ENCODE measurements around the gene ZNF574. TPM values are rescaled to one million over a fixed set of nuclear protein-coding genes. Genes with fewer than 3 reads are reported as not detected.
"Not testable (repeated sequence)": the region's sequence is repeated elsewhere in the genome, so short reads cannot be mapped to it uniquely, and the experiment has no call there.

The ZNF574 gene
- total RNA-seq, 4 donors from 2014 or later, result 11.6 to 22.9 (median 12.8) TPM

- no peak for ATAC-seq (ENCODE audit: low FRiP score)
- no peak for DNase-seq (ENCODE audit: low spot score)
- TF ChIP-seq CTCF (IDR thresholded peaks at IDR 0.05), result no peak
Measured at GRCh38 chr19:42093926-42094325, 18.0 kb downstream of the ZNF574 start.

- no peak for DNase-seq (ENCODE audit: low spot score)
- no peak for TF ChIP-seq CTCF (IDR thresholded peaks at IDR 0.05)
- no peak for ATAC-seq (ENCODE audit: low FRiP score)
Measured at GRCh38 chr19:42095142-42095813, 19.3 kb downstream of the ZNF574 start.

GRCh38 chr19:42095814-42096230, 19.9 kb downstream of the ZNF574 start:
- DNase-seq (ENCODE audit: low spot score), result no peak
- no peak for TF ChIP-seq CTCF (IDR thresholded peaks at IDR 0.05)
- ATAC-seq (ENCODE audit: low FRiP score), result peak; percentile 31

GRCh38 chr19:42096255-42096837, 20.4 kb downstream of the ZNF574 start:
- no peak for TF ChIP-seq CTCF (IDR thresholded peaks at IDR 0.05)
- no peak for DNase-seq (ENCODE audit: low spot score)
- ATAC-seq (ENCODE audit: low FRiP score), result no peak

GRCh38 chr19:42097461-42097860, 21.5 kb downstream of the ZNF574 start:
- DNase-seq (ENCODE audit: low spot score) (no peak), ATAC-seq (ENCODE audit: low FRiP score) (no peak)
- no peak for TF ChIP-seq CTCF (IDR thresholded peaks at IDR 0.05)

- no peak for ATAC-seq (ENCODE audit: low FRiP score)
- DNase-seq (ENCODE audit: low spot score), result no peak
- TF ChIP-seq CTCF (IDR thresholded peaks at IDR 0.05), result no peak
Measured at GRCh38 chr19:42098781-42099180, 22.8 kb downstream of the ZNF574 start.

GRCh38 chr19:42099336-42099925, 23.5 kb downstream of the ZNF574 start:
- ATAC-seq (ENCODE audit: low FRiP score) (no peak), DNase-seq (ENCODE audit: low spot score) (no peak)
- no peak for TF ChIP-seq CTCF (IDR thresholded peaks at IDR 0.05)

GRCh38 chr19:42100241-42100640, 24.3 kb downstream of the ZNF574 start:
- ATAC-seq (ENCODE audit: low FRiP score); DNase-seq (ENCODE audit: low spot score): not testable (repeated sequence)

All from omental fat pad (tissue), 4 donors.